Fibroblast of villous mesenchyme (primary cell): ENCODE measurements around the gene MAPK8IP3. TPM values are rescaled to one million over a fixed set of nuclear protein-coding genes. Genes with fewer than 3 reads are reported as not detected.

Source experiments
- DNase-seq: peaks from one replicate; pipeline ENCODE4 v3.0.0-alpha.2; 2010; ENCODE audit warnings: low read depth
- H3K4me3 ChIP-seq: 2 replicates; pipeline ENCODE4 v1.5.1; 2011; ENCODE audit warnings: low read depth, mild to moderate bottlenecking, low read length
- small RNA-seq: library from RNA; depleted of rRNA; stranded (forward); fragments of <200 nt; gene quantifications from one replicate; pipeline ENCODE3, GENCODE V24; 2012
- total RNA-seq: library from RNA; depleted of rRNA; stranded (reverse); fragments of >200 nt; gene quantifications from 2 replicates; pipeline ENCODE4 v1.2.3, GENCODE V29; 2012
- TF ChIP-seq, protein P1 (sequence below): IDR thresholded peaks from 2 replicates; pipeline ENCODE4 v1.5.1; 2012; ENCODE audit warnings: low read depth, mild to moderate bottlenecking, low read length; ENCODE audit not compliant: insufficient read depth

MAPK8IP3 gene
- total RNA-seq, 1 donor, result 37.1 TPM

DNA sequence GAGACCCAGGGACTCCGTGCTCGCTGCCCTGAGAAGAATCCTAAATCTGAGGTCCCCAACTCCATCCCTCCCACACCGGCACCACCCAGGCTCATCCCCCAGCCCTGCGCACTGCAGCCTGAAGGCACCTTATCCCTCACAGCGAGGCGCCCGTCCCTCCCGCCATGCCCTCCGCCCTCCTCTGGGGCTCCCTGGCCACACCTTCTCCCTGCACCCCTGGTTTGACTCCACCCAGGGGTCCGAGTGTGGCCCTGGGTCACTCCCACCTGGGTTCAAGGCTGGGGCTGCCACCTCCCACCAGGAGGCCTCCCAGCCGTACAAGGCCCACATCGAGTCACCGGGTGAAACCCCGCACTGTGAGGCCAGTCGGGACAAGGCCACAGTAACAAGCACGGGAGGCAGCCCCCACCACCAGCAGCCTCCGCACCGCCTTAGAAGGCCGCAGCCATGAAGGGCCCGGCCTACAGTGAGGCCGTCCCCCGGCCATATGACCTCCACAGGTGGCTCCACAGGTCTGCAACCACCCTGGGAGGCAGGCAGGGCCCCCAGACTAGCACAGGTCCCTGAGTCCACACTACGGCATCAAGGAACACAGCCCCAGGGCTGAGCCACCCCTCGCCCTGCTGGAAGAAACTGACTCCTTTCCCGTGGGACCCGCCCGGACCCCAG is 112.3 kb downstream of the MAPK8IP3 start:
- no peak for DNase-seq
- H3K4me3 ChIP-seq, result no peak overlapping the region
- TF ChIP-seq, protein P1, sequence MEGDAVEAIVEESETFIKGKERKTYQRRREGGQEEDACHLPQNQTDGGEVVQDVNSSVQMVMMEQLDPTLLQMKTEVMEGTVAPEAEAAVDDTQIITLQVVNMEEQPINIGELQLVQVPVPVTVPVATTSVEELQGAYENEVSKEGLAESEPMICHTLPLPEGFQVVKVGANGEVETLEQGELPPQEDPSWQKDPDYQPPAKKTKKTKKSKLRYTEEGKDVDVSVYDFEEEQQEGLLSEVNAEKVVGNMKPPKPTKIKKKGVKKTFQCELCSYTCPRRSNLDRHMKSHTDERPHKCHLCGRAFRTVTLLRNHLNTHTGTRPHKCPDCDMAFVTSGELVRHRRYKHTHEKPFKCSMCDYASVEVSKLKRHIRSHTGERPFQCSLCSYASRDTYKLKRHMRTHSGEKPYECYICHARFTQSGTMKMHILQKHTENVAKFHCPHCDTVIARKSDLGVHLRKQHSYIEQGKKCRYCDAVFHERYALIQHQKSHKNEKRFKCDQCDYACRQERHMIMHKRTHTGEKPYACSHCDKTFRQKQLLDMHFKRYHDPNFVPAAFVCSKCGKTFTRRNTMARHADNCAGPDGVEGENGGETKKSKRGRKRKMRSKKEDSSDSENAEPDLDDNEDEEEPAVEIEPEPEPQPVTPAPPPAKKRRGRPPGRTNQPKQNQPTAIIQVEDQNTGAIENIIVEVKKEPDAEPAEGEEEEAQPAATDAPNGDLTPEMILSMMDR, result no peak

DNA sequence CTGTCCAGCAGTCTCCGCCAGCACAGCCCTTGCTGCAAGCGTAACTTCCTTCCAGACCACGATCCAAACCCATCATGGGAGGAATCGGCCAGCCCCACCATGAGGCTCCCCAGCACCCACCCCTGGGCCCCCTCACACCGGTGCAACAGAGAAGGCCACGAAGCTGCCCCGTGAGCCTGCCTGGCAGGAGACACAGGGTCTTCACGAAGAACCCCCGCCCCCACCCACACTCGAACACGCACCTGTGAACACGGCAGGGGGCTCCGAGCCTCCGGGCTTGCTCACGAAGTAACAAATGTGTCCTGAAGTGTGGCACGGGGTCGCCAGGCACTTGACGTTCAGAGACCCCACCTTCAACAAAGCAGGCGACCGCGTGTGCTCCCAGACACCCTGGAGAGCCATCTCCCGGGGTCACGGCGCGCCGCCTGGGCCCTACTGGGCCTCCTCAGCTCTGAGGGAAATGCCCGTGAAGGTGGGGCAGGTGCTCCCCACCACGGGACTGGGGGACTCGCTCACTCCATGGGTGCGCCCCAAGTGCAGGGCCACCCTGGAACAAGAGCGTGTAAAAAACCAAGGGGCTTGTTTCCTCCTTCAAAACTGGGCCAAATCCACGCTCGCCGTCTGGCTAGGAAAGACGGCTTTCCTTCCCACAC is 113.0 kb downstream of the MAPK8IP3 start:
- H3K4me3 ChIP-seq, result no peak overlapping the region
- TF ChIP-seq, protein P1, result no peak
- DNase-seq, result no peak

DNA sequence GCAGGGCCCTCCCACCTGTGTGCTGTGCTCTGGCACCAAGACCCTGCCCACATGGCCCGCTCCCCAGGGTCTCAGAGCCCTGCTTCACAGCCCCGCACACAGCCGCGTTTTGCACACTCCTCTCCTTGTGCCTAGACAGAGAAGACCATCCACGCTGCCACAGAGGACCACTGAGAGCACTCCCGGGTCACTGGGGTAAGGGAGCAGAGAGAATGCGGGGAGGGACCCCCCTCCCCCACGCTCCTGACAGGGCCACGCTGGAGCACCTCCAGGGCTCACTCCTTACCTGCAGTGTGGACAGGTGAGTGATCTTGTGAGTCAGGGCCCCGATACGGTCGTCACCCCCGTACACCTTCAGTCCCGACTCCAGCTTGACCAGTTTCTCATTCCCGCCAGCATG is 113.6 kb downstream of the MAPK8IP3 start:
- TF ChIP-seq, protein P1, result no peak
- no peak for DNase-seq
- H3K4me3 ChIP-seq, result no peak overlapping the region

Small RNA genes lying within 50 kb of the gene (small RNA-seq; reads per million reads assigned to genes)
- 0.38 reads per million for gene MIR3177

Other genes starting within 250 kb of the MAPK8IP3 start
- gene CLCN7, start 231.2 kb upstream of the MAPK8IP3 start, total RNA-seq, result 85.1 and 159 TPM in 2 replicates
- 0.32 and 0.43 TPM in 2 replicates for gene PTX4, start 217.3 kb upstream of the MAPK8IP3 start, total RNA-seq
- gene TELO2, start 212.8 kb upstream of the MAPK8IP3 start, total RNA-seq, result 21.6 and 22.2 TPM in 2 replicates
- gene TMEM204, start 172.5 kb upstream of the MAPK8IP3 start, total RNA-seq, result 22.5 and 36.1 TPM in 2 replicates
- gene IFT140, start 94.1 kb upstream of the MAPK8IP3 start, total RNA-seq, result 19.6 and 24.6 TPM in 2 replicates
- gene CRAMP1, start 93.8 kb upstream of the MAPK8IP3 start, total RNA-seq, result 10.3 and 10.4 TPM in 2 replicates
- 39.3 and 61.7 TPM in 2 replicates for gene JPT2, start 27.9 kb upstream of the MAPK8IP3 start, total RNA-seq
- 41.2 and 63.9 TPM in 2 replicates for gene NME3, start 65.3 kb downstream of the MAPK8IP3 start, total RNA-seq
- 13.9 and 15.5 TPM in 2 replicates for gene EME2, start 66.6 kb downstream of the MAPK8IP3 start, total RNA-seq
- gene MRPS34, start 66.9 kb downstream of the MAPK8IP3 start, total RNA-seq, result 52.7 and 67.0 TPM in 2 replicates
- gene SPSB3, start 76.4 kb downstream of the MAPK8IP3 start, total RNA-seq, result 20.3 and 25.5 TPM in 2 replicates
- 54.8 and 78.0 TPM in 2 replicates for gene NUBP2, start 76.8 kb downstream of the MAPK8IP3 start, total RNA-seq
- under 0.01 TPM in 1 of 2 replicates, not detected in the other for gene IGFALS, start 87.5 kb downstream of the MAPK8IP3 start, total RNA-seq
- gene HAGH, start 120.6 kb downstream of the MAPK8IP3 start, total RNA-seq, result 22.5 and 24.6 TPM in 2 replicates
- gene FAHD1, start 121.0 kb downstream of the MAPK8IP3 start, total RNA-seq, result 51.8 and 63.8 TPM in 2 replicates
- gene MEIOB, start 166.0 kb downstream of the MAPK8IP3 start, total RNA-seq, result under 0.01 TPM in 1 of 2 replicates, not detected in the other
- gene HS3ST6, start 212.2 kb downstream of the MAPK8IP3 start, total RNA-seq, result not detected in 2 replicates
- gene MSRB1, start 237.0 kb downstream of the MAPK8IP3 start, total RNA-seq, result 14.2 and 16.4 TPM in 2 replicates
- not detected in 2 replicates for gene RPL3L, start 248.5 kb downstream of the MAPK8IP3 start, total RNA-seq